HG02610 (cell line): ENCODE data around the gene EFCAB6.

Source experiments
- ATAC-seq: cut with Tn5 transposase; IDR thresholded peaks from one replicate; pipeline ENCODE4 v1.9.1; 2021; ENCODE audit warnings: mild to moderate bottlenecking, moderate library complexity; ENCODE audit not compliant: unreplicated experiment

EFCAB6 gene

GRCh38 chr22:43749473-43749872 lies 62.6 kb downstream of the EFCAB6 start:
- no peak for ATAC-seq

GRCh38 chr22:43747877-43748276 lies 64.2 kb downstream of the EFCAB6 start:
- no peak for ATAC-seq

- ATAC-seq: no peak
Measured at GRCh38 chr22:43747058-43747457, 65.0 kb downstream of the EFCAB6 start.

GRCh38 chr22:43745783-43746356 lies 66.2 kb downstream of the EFCAB6 start:
- no peak for ATAC-seq

- no peak for ATAC-seq
Measured at GRCh38 chr22:43745411-43745770, 66.7 kb downstream of the EFCAB6 start.

DNA sequence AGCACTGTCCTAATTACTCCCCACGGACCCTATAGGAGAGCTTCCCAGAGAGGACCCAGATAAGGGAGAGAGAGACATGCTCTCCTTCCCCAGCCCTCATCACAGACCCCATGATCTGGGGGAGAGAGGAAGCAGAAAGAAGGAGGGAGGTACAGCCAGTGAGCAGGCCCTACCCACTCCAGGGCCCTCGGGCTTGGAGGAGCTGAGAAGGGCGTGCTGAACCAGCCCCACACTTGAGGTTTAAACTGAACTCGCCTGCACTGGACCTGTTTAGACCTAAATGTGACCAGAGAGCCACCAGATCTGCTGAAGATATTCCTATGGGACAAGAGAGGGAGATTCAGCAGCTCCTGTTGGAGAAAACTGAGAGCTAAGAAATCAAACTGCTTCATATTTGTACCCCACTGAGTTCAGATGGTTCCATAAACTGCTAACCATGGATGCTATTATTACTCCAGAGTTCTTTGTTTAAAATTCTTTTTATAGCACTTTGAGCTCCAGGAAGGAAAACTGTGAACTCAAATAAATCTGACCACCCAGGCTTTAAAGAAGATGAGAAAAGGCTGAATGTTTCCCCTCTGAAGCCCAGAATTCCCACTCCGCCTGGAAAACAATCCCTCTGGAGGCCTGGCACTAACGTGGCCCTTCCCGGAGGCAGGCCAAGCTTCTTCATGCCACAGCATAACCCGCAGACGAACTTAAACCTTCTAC lies 67.2 kb downstream of the EFCAB6 start:
- no peak for ATAC-seq

DNA sequence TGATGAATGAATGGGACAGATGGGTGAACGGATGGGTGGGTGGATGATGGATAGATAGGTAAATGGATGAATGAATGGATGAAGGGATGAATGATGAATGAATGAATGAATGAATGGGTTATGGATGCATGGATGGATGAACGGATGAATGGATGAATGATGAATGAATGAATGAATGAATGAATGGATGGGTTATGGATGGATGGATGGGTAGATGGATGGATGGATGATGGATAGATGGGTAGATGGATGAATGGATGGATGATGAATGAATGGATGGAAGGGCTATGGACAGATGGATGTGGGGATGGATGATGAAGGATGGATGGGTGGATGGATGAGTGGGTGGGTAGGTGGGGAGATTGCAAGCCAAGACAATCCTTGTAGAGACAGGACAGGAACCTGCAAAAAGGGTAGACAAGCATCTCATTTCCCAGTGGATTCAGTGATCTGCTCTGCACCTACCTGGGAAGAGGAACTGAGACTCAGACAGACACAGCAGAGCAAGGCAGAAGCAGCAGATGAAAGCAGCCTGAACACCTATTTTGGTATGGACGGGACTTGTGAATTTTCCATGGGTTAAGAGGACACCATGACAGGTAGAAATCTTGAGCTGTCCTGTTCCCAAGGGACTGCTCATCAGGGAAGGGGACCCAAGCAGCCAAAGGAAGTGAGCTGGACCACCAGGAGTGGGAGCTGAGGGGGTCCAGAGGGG lies 68.0 kb downstream of the EFCAB6 start:
- no peak for ATAC-seq

GRCh38 chr22:43743131-43743530 lies 69.0 kb downstream of the EFCAB6 start:
- no peak for ATAC-seq

DNA sequence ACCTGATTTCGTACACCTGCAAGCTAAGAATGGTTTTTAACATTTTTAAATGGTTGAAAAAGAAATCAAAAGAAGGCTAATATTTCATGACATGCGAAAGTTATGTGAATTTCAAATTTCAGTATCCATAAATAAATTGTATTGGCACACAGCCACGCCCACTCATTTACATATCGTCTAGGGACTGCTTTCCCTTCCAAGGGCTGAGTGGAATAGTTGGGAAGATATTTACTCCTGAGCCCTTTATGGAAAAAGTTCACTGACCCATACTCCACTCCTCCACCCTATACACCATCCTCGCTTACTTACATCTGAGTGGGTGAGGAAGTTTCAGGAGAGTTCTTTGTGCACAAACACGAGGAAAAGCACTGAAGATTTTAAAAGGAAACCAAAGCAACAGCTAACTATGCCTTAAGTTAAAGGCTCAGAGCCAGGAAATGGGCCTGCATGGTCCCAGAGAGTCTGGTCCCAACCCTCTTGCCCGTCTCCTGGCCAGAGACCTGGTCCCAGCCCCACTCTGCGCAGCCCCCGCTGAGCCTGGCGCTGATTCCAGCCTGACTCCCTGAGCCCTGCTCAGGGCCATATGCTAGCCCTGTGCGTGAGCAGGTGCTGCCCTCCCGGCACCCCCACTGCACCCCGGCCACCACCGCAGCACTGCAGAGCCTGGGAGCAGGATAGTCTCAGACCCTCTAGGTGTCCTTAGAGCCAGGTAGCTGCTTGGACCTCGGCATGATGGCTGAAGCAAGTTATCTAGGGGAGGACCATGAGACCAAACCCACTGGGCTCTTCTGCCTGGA lies 69.8 kb downstream of the EFCAB6 start:
- ATAC-seq: no peak

DNA sequence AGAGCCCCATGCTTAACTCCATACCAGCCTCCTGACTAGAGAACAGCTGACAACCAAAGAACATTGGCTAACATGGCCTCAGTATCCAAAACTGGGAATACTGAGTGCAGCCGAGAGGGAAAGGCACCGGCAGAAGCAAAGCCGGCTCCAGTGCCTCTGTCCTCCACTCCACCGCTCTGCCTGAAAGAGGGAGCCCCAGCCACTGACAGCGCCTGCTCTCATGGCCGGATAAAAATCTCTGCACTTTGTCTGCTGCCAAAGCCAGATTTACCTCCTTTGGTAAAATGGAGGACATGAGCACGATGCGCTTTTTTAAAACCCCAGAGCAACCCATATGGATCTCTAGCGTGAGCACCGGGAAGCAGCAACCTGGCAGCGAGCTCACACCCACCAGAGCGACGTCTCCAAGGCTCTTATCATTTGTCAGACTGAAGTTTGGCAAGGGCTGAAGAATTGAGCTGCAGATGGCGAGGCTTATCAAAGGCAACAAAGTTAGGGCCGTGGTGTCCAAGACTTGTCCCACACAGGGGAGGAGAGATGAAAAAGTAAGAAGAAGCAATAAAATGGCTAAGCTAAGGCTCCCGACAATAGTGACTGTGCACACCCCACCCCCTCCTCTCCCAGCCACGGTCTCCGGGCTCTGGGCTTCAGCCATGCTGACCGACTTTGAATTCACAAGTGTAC lies 71.4 kb downstream of the EFCAB6 start:
- ATAC-seq: no peak

DNA sequence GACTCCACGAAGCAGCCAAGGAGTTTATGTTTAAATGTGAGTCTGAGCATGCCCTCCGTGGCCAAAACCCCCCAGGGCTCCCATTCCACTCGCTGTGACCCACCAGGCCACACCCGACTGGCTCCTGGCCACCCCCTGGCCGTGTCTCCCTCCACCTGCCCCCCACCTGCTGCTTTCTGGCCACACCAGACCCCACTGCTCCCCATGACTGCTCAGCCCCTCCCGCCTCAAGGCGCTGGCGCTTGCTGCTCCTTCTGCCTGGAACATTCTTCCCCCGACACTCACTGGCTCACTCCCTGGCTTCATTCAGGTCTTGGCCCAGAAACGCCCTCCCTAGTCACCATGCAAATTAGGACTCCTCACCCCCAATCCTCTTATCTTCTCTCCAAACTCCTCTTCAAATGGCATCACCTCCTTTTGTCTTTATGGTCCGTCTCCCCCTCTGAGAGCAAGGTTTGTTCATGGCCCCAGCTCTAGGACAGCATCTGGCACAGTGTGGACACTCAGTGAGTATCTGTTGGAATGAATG lies 72.2 kb downstream of the EFCAB6 start:
- no peak for ATAC-seq

GRCh38 chr22:43737150-43737828 lies 74.8 kb downstream of the EFCAB6 start:
- no peak for ATAC-seq

DNA sequence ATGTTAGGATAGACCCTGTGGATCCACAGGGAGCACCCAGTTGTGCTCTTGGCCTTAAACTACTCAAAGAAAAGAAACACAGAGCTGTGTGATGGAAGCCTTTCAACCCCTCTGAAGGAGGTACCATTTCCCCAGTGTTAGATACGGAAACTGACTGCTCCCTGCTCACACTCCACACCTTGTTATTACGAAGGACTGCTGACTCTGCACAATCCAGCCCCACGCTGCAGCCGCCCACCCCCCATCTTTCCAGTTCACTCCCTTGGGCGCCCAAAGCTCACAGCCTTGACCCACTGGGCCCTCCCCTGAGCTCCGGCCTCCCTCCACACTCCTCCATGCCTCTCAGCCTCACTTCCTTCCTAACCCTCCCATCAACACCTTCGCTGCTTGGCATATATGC lies 75.5 kb downstream of the EFCAB6 start:
- no peak for ATAC-seq

DNA sequence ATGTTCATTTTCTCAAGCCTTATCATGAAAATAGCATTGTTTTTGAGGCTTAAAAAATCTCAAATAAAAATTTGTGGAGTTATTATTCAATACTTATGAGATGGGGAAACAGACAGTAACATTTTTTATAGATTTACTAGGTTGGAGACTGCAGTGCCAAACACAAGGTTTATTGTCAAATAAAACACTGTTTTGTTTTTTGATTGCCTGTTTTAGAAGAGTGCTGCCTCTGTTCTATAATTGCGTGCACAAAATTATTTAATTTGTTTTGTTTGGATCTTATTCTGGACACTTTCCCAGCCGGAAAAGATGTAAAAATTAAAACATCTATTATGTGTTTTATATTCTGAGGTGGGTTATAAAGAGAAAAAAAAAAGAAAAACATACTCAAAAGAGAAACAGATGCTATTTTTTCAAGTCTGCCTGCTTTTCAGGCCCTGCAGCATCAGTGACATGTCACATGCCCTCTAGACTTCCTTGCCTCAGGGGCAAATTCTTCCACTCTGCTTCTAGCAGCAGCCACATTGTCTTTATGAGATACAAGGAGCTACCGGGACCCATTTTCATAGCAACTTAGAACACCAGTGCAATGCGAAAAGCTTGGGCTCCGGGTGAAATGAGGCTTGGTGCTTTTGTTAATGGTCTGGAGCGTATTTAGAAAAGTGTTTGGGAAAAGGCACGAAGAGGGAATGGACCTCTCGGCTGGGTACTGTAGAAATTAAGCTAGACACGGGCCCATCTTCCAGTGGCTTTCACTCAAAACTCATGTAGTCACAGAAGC lies 77.5 kb downstream of the EFCAB6 start:
- ATAC-seq: no peak

DNA sequence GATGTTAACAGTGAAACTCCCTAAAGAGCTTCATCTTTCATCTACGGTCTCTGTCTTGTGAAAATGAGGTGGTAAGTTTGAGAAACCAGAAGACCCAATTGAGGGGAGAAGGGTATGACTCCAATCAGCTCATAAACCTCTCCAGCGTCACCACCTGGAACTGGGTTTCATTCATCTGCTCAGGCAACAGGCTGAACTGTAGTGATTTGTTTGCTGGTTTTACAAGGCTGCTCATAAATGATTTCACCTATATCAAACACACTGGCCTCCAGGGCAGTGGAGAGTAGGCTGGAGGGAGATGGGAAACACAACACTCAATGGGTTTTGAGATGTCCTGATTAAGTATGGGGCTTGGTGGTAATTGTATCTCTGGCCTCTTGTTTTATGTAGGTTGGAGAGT lies 79.0 kb downstream of the EFCAB6 start:
- ATAC-seq: no peak

GRCh38 chr22:43731988-43732387 lies 80.1 kb downstream of the EFCAB6 start:
- no peak for ATAC-seq

DNA sequence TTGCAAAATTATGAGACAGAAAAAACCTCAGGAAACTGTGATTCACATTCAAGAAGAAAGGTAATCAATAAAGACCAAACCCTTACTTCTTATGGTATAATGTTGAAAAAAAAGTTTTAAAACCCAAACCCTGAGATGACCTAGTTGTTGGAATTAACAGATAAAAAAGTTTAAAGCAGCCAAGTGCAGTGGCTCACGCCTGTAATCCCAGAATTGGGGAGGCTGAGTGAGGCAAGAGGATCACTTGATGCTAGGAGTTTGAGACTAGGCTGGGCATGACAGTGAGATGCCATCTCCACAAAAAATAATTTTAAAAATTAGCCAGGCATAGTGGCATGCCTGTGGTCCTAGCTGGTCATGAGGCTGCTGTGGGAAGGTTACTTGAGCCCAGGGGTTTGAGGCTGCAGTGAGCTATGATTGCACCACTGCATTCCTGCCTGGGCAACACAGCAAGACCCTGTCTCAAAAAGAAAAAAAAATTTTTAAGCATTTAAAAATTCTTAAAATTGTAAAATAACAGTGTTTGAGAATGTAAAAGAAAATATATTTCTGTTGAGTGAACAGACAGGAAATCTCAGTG lies 85.1 kb downstream of the EFCAB6 start:
- no peak for ATAC-seq

GRCh38 chr22:43726322-43726721 lies 85.8 kb downstream of the EFCAB6 start:
- ATAC-seq: no peak

- ATAC-seq: no peak
Measured at GRCh38 chr22:43723816-43724215, 88.3 kb downstream of the EFCAB6 start.
